Kidney epithelial cell (primary cell): ENCODE data around the gene CFAP299. TPM values are rescaled to one million over a fixed set of nuclear protein-coding genes. Genes with fewer than 3 reads are reported as not detected.

Experiments used
- DNase-seq: peaks from one replicate; pipeline ENCODE4 v3.0.0-alpha.2; 2010; ENCODE audit warnings: low read depth
- H3K27me3 ChIP-seq: 2 replicates; pipeline ENCODE4 v1.6.0; 2011; ENCODE audit warnings: low read length; ENCODE audit not compliant: control insufficient read depth, insufficient read depth
- H3K36me3 ChIP-seq: 2 replicates; pipeline ENCODE4 v1.5.1; 2011; ENCODE audit warnings: low read length; ENCODE audit not compliant: control insufficient read depth, insufficient read depth
- H3K4me3 ChIP-seq: 2 replicates; pipeline ENCODE4 v1.5.1; 2011; ENCODE audit warnings: low read depth, mild to moderate bottlenecking, control low read depth, low read length
- CTCF ChIP-seq: IDR thresholded peaks from 2 replicates; pipeline ENCODE4 v1.5.1; 2011; ENCODE audit warnings: mild to moderate bottlenecking, moderate library complexity, low read length, control low read depth, inconsistent platforms; ENCODE audit not compliant: insufficient read depth, poor library complexity, severe bottlenecking
- total RNA-seq: library from RNA; depleted of rRNA; stranded (reverse); fragments of >200 nt; gene quantifications from 2 replicates; pipeline ENCODE4 v1.2.3, GENCODE V29; 2015

CFAP299 gene
- total RNA-seq, 1 donor from 2014 or later, result not detected

- TF ChIP-seq CTCF, result no peak
- Histone ChIP-seq H3K4me3 (no peak overlapping the region), H3K27me3 (no peaks in the 10 kb centered on the region), H3K36me3 (no peaks in the 10 kb centered on the region)
- DNase-seq, result no peak
Measured at GRCh38 chr4:80393970-80394250, 58.4 kb downstream of the CFAP299 start.

DNA sequence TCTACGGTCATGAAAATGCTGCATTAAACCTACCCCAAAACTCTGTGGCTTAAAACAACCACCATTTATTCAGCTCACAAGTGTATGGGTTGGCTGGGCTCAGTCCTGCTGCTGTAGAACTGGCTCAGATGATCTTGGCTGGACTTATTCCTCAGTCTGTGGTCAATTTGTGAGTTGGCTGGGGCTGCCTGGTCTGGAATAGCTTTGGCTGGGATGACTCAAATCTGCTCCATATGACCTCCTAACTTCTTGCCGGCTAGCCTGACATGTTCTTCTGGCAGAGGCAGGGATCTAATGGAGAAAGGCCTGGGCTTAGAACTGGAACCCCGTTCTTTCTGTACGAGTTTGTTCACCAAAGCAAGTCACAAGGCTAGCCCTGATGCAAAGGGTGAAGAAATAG lies 71.7 kb downstream of the CFAP299 start:
- TF ChIP-seq CTCF, result no peak
- Histone ChIP-seq H3K36me3 (no peaks in the 10 kb centered on the region), H3K27me3 (no peaks in the 10 kb centered on the region), H3K4me3 (no peak overlapping the region)
- DNase-seq, result no peak

DNA sequence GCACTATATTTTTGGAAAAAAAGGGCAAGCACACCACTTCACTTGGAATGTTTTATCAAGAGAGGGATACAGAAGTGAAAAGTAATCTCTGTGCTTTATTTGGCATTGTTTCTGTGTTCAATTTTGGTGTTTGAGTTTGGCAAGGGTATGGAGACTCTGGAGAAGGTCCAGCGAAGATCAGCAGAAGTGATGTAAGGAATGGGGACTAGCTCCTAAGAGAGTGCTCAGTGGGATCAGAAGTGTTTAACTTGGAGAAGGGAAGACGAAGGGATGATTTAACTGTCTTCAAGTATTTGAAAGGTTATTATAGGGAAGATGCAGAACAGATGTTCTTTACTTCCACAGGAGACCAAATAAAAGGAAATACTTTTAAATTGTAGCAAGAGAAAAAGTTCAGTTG lies 74.3 kb downstream of the CFAP299 start:
- DNase-seq, result no peak
- no peaks in the 10 kb centered on the region for H3K36me3 ChIP-seq
- no peaks in the 10 kb centered on the region for H3K27me3 ChIP-seq
- no peak overlapping the region for H3K4me3 ChIP-seq
- no peak for TF ChIP-seq CTCF

- no peak for DNase-seq
- TF ChIP-seq CTCF, result no peak
- Histone ChIP-seq H3K4me3 (no peak overlapping the region), H3K36me3 (no peaks in the 10 kb centered on the region), H3K27me3 (no peaks in the 10 kb centered on the region)
Measured at GRCh38 chr4:80412322-80412721, 76.8 kb downstream of the CFAP299 start.

DNA sequence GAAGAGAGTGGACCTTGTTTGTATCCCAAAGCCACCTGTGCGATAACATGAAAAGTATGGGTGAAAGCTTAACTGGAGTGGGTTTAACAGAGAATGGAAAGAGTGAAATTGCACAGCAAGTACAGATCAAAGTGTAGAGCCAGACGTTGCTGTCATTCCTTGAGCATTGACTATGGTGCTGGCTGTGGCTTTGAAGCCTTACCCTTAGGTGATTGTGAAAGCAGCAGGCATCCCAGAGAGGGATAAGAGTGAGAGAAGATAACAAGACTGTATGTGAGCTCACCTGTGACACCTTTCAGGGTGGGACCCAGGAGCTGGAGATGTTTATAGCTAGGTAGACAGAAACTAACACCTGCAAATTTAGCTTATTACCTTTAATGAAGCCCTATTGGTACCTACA lies 77.6 kb downstream of the CFAP299 start:
- H3K36me3 ChIP-seq, result no peaks in the 10 kb centered on the region

More for the DNA sequence above, 77.6 kb downstream of the CFAP299 start:
- DNase-seq, result no peak
- no peak overlapping the region for H3K4me3 ChIP-seq
- no peaks in the 10 kb centered on the region for H3K27me3 ChIP-seq
- no peak for TF ChIP-seq CTCF
